Kidney (tissue), 14 donors: ENCODE data around the gene JADE2. TPM values are rescaled to one million over a fixed set of nuclear protein-coding genes. Genes with fewer than 3 reads are reported as not detected.

Experiments used
- DNase-seq, 5 donors: peaks; one replicate each; pipeline ENCODE4 v3.0.0-alpha.2; 2013 to 2020
- FAIRE-seq: peaks from 2 replicates; lab custom pipeline; 2012; peaks lifted over from hg19 to GRCh38; lab: Jason Lieb, UNC
- H3K27ac ChIP-seq, 2 donors: one replicate each; pipeline ENCODE4 v1.7.0; 2013; ENCODE audit warnings: low read depth in 2 of 2, low read length in 2 of 2, inconsistent platforms in 1 of 2
- H3K27me3 ChIP-seq: one replicate; pipeline ENCODE4 v1.7.1; 2013; ENCODE audit warnings: low read length, inconsistent platforms; ENCODE audit not compliant: control insufficient read depth, insufficient read depth
- H3K36me3 ChIP-seq, 3 donors: one replicate each; pipeline versions ENCODE4 v1.7.0 to v1.7.1; 2013; ENCODE audit warnings: low read length in 3 of 3, control low read depth in 1 of 3, inconsistent platforms in 1 of 3; ENCODE audit not compliant: insufficient read depth in 3 of 3, control insufficient read depth in 2 of 3
- H3K4me1 ChIP-seq, 3 donors: one replicate each; pipeline versions ENCODE4 v1.7.0 to v1.7.1; 2013; ENCODE audit warnings: low read length in 3 of 3, inconsistent platforms in 1 of 3, low read depth in 1 of 3; ENCODE audit not compliant: control insufficient read depth in 2 of 3, insufficient read depth in 2 of 3
- H3K4me3 ChIP-seq, 3 donors: one replicate each; pipeline versions ENCODE4 v1.7.0 to v1.8.1; 2013; ENCODE audit warnings: low read length in 3 of 3, control low read depth in 1 of 3, inconsistent platforms in 1 of 3
- H3K9ac ChIP-seq, 3 donors: one replicate each; pipeline versions ENCODE4 v1.7.0 to v1.7.1; 2013; ENCODE audit warnings: low read length in 3 of 3, control low read depth in 1 of 3, inconsistent platforms in 1 of 3
- H3K9me3 ChIP-seq, 3 donors: one replicate each; pipeline versions ENCODE4 v1.7.0 to v1.7.1; 2013; ENCODE audit warnings: low read length in 3 of 3, control low read depth in 1 of 3, inconsistent platforms in 1 of 3; ENCODE audit not compliant: control insufficient read depth in 2 of 3, insufficient read depth in 1 of 3
- CTCF ChIP-seq: IDR thresholded peaks from 3 replicates; pipeline ENCODE4 v1.5.1; 2012; ENCODE audit warnings: mild to moderate bottlenecking, moderate library complexity, borderline replicate concordance; ENCODE audit not compliant: insufficient read depth; ENCODE audit errors: extremely low read depth
- intact Hi-C: fragments of 100-400 bp; cut with DNase I; formaldehyde crosslinking; loops from one replicate; pipeline ENCODE4 v1.11.1; 2022
- polyA plus RNA-seq: library from polyadenylated mRNA; stranded (reverse); fragments of 350-450 nt; fragmentation: Illumina TruSeq; extraction: RNeasy Lipid Tissue Mini Kit (QIAGEN cat#74804); gene quantifications from one replicate; pipeline ENCODE4 v1.2.3, GENCODE V29; 2014; ENCODE audit warnings: low read depth, low replicate concordance; ENCODE audit not compliant: insufficient read depth
- total RNA-seq: library from RNA; stranded (reverse); fragmentation: NEBNext Ultra II Directional; extraction: Animal tissue kit (Norgen Biotek cat#: 25700); gene quantifications from one replicate; pipeline ENCODE4 v1.2.1, GENCODE V29; 2021
- donor health status: control.
- donor health status: control.
- donor health status: control.
- donor health status: control.
- donor health status: control.
- donor health status: DM: yes; HTN: yes; CAD: no.
- donor health status: Normal renal cell carcinoma (clear cell type).

JADE2 gene
- total and polyA plus RNA-seq, 2 donors from 2014 or later = 9.2 to 99.6 TPM

- Histone ChIP-seq H3K27ac (no peak overlapping the region), H3K36me3 (peaks cover 7 to 75% (median 65%) of the 10 kb centered on the region in 3 donors)
- peak in 1 of 5 donors; percentile 66 for DNase-seq
Measured at GRCh38 chr5:134560698-134561097, 35.2 kb downstream of the JADE2 start.

GRCh38 chr5:134561871-134562296 lies 36.4 kb downstream of the JADE2 start:
- TF ChIP-seq CTCF = peak; percentile 34
- Histone ChIP-seq H3K9ac (no peak overlapping the region), H3K27ac (no peak overlapping the region), H3K4me1 (peaks cover 0 to 5% (median 0%) of the 10 kb centered on the region in 3 donors), H3K4me3 (no peak overlapping the region), H3K9me3 (no peaks in the 10 kb centered on the region), H3K36me3 (peaks cover 3 to 77% (median 71%) of the 10 kb centered on the region in 3 donors), H3K27me3 (no peaks in the 10 kb centered on the region)
- intact Hi-C loops = no loop called here
- FAIRE-seq (no peak), DNase-seq (peak in 4 of 5 donors; percentile 22 to 77 (median 51))

More at GRCh38 chr5:134560698-134561097, 35.2 kb downstream of the JADE2 start:
- no peak for TF ChIP-seq CTCF
- Histone ChIP-seq H3K4me1 (peaks cover 0 to 2% (median 0%) of the 10 kb centered on the region in 3 donors), H3K9ac (no peak overlapping the region), H3K27me3 (no peaks in the 10 kb centered on the region), H3K4me3 (no peak overlapping the region), H3K9me3 (no peaks in the 10 kb centered on the region)
- FAIRE-seq = no peak
- intact Hi-C loops = no loop called here

- FAIRE-seq = no peak
Measured at GRCh38 chr5:134563221-134563620, 37.8 kb downstream of the JADE2 start.

More at GRCh38 chr5:134563221-134563620, 37.8 kb downstream of the JADE2 start:
- intact Hi-C loops = no loop called here
- H3K27ac ChIP-seq = no peak overlapping the region
- no peak for DNase-seq
- no peaks in the 10 kb centered on the region for H3K9me3 ChIP-seq
- no peak for TF ChIP-seq CTCF
- H3K27me3 ChIP-seq = no peaks in the 10 kb centered on the region
- no peak overlapping the region for H3K9ac ChIP-seq
- H3K36me3 ChIP-seq = peaks cover 2 to 87% (median 78%) of the 10 kb centered on the region in 3 donors
- no peak overlapping the region for H3K4me3 ChIP-seq
- H3K4me1 ChIP-seq = peaks cover 0 to 19% (median 11%) of the 10 kb centered on the region in 3 donors
